Kidney epithelial cell (primary cell): ENCODE data around the gene MTR. TPM values are rescaled to one million over a fixed set of nuclear protein-coding genes. Genes with fewer than 3 reads are reported as not detected.

Experiments
- DNase-seq: peaks from one replicate; pipeline ENCODE4 v3.0.0-alpha.2; 2010; ENCODE audit warnings: low read depth
- H3K27me3 ChIP-seq: 2 replicates; pipeline ENCODE4 v1.6.0; 2011; ENCODE audit warnings: low read length; ENCODE audit not compliant: control insufficient read depth, insufficient read depth
- H3K36me3 ChIP-seq: 2 replicates; pipeline ENCODE4 v1.5.1; 2011; ENCODE audit warnings: low read length; ENCODE audit not compliant: control insufficient read depth, insufficient read depth
- H3K4me3 ChIP-seq: 2 replicates; pipeline ENCODE4 v1.5.1; 2011; ENCODE audit warnings: low read depth, mild to moderate bottlenecking, control low read depth, low read length
- CTCF ChIP-seq: IDR thresholded peaks from 2 replicates; pipeline ENCODE4 v1.5.1; 2011; ENCODE audit warnings: mild to moderate bottlenecking, moderate library complexity, low read length, control low read depth, inconsistent platforms; ENCODE audit not compliant: insufficient read depth, poor library complexity, severe bottlenecking
- total RNA-seq: library from RNA; depleted of rRNA; stranded (reverse); fragments of >200 nt; gene quantifications from 2 replicates; pipeline ENCODE4 v1.2.3, GENCODE V29; 2015

Gene MTR
- total RNA-seq, 1 donor from 2014 or later: 23.3 TPM

- no peaks in the 10 kb centered on the region for H3K27me3 ChIP-seq
- DNase-seq: no peak
- H3K4me3 ChIP-seq: no peak overlapping the region
- no peaks in the 10 kb centered on the region for H3K36me3 ChIP-seq
- TF ChIP-seq CTCF: no peak
These were observed 3.9 kb downstream of the MTR start for GRCh38 chr1:236799001-236799400.

GRCh38 chr1:236800002-236800620 is 5.0 kb downstream of the MTR start:
- no peak for TF ChIP-seq CTCF
- DNase-seq: no peak
- Histone ChIP-seq H3K4me3 (no peak overlapping the region), H3K27me3 (no peaks in the 10 kb centered on the region), H3K36me3 (no peaks in the 10 kb centered on the region)

GRCh38 chr1:236800623-236801022 is 5.5 kb downstream of the MTR start:
- H3K27me3 ChIP-seq: no peaks in the 10 kb centered on the region
- TF ChIP-seq CTCF: no peak
- H3K4me3 ChIP-seq: no peak overlapping the region
- H3K36me3 ChIP-seq: no peaks in the 10 kb centered on the region
- DNase-seq: no peak

- Histone ChIP-seq H3K4me3 (no peak overlapping the region), H3K36me3 (no peaks in the 10 kb centered on the region), H3K27me3 (no peaks in the 10 kb centered on the region)
- DNase-seq: no peak
- TF ChIP-seq CTCF: no peak
These were observed 7.2 kb downstream of the MTR start for GRCh38 chr1:236802264-236802663.

- no peak for TF ChIP-seq CTCF
- no peak for DNase-seq
- Histone ChIP-seq H3K36me3 (no peaks in the 10 kb centered on the region), H3K27me3 (no peaks in the 10 kb centered on the region), H3K4me3 (no peak overlapping the region)
These were observed 11.5 kb downstream of the MTR start for GRCh38 chr1:236806634-236807033.

- DNase-seq: no peak
- Histone ChIP-seq H3K27me3 (no peaks in the 10 kb centered on the region), H3K36me3 (no peaks in the 10 kb centered on the region), H3K4me3 (no peak overlapping the region)
- TF ChIP-seq CTCF: no peak
These were observed 12.9 kb downstream of the MTR start for GRCh38 chr1:236808005-236808404.
